ENCODE measurements around the gene UGT3A2.

Gene UGT3A2

DNA sequence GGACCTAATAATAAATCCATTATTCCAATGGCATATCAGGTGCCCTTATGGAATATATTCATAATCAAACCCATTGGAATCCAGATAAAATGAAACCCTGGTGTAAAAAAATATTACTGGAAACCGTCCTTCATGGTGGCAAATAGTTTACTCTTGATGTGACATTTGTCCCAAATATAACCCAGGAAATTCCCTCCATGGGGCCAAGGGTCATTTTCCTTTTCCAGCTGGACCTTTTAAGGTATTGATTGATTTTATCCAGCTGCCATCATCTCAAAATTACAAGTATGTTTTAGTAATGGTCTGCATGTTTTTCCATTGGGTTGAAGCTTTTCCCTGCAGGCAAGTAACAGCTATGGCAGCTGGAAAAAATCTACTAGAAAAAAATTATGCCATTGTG lies 67.1 kb downstream of the UGT3A2 start:
- FAIRE-seq: no peak
- TF ChIP-seq, protein P1, sequence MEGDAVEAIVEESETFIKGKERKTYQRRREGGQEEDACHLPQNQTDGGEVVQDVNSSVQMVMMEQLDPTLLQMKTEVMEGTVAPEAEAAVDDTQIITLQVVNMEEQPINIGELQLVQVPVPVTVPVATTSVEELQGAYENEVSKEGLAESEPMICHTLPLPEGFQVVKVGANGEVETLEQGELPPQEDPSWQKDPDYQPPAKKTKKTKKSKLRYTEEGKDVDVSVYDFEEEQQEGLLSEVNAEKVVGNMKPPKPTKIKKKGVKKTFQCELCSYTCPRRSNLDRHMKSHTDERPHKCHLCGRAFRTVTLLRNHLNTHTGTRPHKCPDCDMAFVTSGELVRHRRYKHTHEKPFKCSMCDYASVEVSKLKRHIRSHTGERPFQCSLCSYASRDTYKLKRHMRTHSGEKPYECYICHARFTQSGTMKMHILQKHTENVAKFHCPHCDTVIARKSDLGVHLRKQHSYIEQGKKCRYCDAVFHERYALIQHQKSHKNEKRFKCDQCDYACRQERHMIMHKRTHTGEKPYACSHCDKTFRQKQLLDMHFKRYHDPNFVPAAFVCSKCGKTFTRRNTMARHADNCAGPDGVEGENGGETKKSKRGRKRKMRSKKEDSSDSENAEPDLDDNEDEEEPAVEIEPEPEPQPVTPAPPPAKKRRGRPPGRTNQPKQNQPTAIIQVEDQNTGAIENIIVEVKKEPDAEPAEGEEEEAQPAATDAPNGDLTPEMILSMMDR (IDR thresholded peaks at IDR 0.05; ENCODE audit: insufficient read depth, missing control alignments): no peak
- no peak for DNase-seq (ENCODE audit: insufficient read length, low spot score)

GRCh38 chr5:35996076-35996475 lies 70.6 kb downstream of the UGT3A2 start:
- no peak for FAIRE-seq
- TF ChIP-seq, protein P1 (IDR thresholded peaks at IDR 0.05; ENCODE audit: insufficient read depth, missing control alignments): no peak
- DNase-seq (ENCODE audit: insufficient read length, low spot score): no peak

DNA sequence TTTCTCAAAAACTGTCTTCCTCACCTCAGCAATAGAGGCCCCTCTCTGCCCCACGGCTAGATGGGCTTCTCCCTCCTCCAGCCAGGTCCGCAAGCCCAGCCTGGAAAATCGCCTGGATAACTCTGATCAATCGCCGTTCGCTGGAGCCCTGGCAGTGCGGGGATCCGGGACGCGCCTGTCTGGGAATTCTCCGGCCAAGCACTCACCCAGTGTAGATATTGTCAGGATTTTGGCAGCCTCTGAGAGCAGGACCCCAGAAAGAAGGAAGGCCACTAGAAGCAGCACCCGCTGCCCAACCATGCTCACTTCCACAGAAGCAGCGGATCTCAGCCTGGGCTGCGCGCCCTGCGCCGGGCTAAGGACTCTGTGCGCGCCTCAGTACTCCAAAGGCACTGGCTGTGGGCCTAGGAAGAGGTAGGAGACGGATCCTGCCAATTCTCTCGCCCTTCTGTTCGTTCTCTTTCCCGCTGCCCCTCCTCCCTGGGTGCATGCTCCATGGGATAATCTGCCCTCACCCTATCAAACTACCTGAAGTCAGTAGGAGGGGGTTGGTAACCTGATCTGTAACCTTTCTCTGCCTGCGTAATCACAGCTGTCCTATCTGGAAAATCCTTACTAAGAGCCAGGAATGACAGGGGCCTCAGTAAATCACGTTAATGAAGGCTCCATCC lies 75.6 kb downstream of the UGT3A2 start, which contains the start of gene UGT3A1:
UGT3A1 (minus strand) TSS at position 450 of the 671 bp plus-strand sequence; CDS start at position 300, 150 bp downstream.
- TF ChIP-seq, protein P1 (IDR thresholded peaks at IDR 0.05; ENCODE audit: insufficient read depth, missing control alignments): no peak
- DNase-seq (ENCODE audit: insufficient read length, low spot score) (no peak), FAIRE-seq (peak; percentile 16)

DNA sequence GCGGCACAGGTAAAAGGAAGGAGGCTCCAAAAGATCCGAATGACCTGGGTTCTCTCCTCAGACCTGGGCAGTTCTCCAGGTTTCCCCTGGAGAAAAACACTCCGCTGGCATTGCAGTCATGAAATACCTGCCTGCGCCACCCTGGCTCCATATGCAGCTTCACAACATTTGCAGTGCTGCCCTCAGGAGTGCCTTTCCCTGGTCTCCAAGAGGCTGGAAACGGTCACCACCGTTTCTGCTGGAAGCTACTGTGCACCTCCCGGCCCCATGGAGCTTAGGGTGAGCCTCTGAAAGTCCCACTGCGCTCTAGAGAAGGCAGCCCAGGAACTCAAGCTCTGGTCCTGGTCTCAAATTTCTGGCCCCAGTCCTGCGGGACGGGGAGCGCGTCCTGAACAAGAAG lies 76.2 kb downstream of the UGT3A2 start:
- DNase-seq (ENCODE audit: insufficient read length, low spot score) (no peak), FAIRE-seq (no peak)

GRCh38 chr5:35988529-35988928 lies 78.2 kb downstream of the UGT3A2 start:
- FAIRE-seq: no peak
- DNase-seq (ENCODE audit: insufficient read length, low spot score): no peak
- TF ChIP-seq, protein P1 (IDR thresholded peaks at IDR 0.05; ENCODE audit: insufficient read depth, missing control alignments): no peak

More for the DNA sequence above, 76.2 kb downstream of the UGT3A2 start:
- TF ChIP-seq, protein P1 (IDR thresholded peaks at IDR 0.05; ENCODE audit: insufficient read depth, missing control alignments): no peak

- FAIRE-seq (no peak), DNase-seq (ENCODE audit: insufficient read length, low spot score) (no peak)
- TF ChIP-seq, protein P1 (IDR thresholded peaks at IDR 0.05; ENCODE audit: insufficient read depth, missing control alignments): no peak
Measured at GRCh38 chr5:35987776-35988175, 78.9 kb downstream of the UGT3A2 start.
